SKM-1 treated with dmso at 0.1 percent for 144 hours (cell line): ENCODE data around the gene CHMP4B.

Source experiments
- DNase-seq: peaks from one replicate; lab custom pipeline; 2025; ENCODE audit not compliant: unreplicated experiment; lab: John Stamatoyannopoulos, UW

CHMP4B gene

DNA sequence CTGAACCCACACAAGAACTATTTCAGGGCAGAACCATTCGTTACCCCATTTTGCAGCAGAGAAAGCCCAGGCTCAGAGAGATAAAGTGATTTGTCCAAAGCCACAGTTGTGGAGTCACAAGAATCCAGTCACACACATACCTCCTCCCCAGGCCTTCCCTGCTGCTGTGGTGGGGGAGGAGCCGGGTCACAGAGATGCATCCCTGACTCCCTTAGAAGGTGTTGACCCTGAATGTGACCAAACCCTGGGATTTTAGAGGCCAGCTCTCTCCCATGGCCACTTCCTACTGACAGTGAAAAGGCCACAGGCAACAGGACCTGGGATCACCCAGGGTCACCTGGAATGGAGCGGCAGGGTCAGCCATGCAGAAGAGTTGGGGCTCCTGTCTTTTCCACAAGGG lies 48.6 kb downstream of the CHMP4B start:
- DNase-seq = no peak

GRCh38 chr20:33861458-33861857 lies 50.3 kb downstream of the CHMP4B start:
- no peak for DNase-seq

- no peak for DNase-seq
These were observed 51.7 kb downstream of the CHMP4B start for GRCh38 chr20:33862709-33863403.

- DNase-seq = no peak
These were observed 52.5 kb downstream of the CHMP4B start for GRCh38 chr20:33863440-33864323.

DNA sequence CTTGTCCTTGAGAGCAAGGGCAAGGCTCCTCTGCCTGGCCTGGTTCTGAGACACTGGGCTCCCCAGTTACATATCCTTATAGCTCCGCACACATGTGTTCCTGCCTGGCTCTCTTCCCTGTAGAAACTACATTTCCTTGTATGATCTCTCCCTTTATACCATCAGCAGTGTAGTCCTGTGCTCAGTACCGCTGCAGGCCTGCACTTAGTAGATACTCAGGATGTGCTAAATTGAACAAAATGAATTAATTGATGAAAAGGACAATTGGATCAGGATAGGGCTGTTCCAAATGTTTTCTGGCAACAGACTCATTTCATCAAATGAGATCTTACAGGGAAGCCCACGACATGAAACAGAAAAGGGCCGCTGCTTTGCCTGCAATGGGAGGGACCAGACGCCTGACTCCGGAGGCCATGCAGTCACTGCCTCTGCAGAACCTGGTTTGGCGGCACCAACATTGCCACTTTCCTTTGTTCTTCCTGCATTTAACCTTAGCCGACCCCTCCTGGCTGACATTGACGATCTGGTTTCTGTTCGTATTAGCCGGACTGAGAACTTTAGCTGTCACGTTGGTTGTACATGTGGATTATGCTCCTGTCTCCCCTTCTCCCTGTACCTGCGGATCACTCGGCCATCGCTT lies 53.3 kb downstream of the CHMP4B start:
- DNase-seq = no peak

DNA sequence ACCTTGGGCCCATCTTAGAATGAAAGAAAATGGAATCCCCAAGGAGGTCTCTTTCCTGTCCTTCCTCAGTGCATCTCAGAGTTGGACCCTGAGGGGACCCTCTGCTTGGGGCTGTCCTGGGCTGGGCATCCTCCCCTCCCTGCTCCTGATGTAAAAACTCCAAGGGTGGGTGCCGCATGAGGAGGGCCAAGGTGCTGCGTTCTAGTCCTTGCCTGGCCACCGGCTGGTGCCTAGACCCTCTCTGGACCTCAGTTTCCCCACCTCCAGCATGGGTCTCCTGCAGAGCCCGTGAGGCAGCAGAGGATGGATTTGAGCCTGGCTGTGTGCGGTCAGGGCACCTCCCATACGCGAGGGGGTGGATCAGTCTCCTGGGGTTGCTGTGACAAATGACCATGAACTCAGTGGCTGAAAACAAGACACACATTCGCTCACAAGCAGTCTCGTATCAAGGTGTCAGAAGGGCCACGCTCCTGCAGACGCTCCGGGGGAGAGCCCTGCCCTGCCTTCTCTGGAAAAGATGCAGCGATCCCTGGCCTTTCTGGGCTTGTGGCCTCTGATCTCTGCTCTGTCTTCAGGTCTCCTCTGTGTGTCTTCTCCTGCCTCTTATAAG lies 54.7 kb downstream of the CHMP4B start:
- DNase-seq = no peak

DNA sequence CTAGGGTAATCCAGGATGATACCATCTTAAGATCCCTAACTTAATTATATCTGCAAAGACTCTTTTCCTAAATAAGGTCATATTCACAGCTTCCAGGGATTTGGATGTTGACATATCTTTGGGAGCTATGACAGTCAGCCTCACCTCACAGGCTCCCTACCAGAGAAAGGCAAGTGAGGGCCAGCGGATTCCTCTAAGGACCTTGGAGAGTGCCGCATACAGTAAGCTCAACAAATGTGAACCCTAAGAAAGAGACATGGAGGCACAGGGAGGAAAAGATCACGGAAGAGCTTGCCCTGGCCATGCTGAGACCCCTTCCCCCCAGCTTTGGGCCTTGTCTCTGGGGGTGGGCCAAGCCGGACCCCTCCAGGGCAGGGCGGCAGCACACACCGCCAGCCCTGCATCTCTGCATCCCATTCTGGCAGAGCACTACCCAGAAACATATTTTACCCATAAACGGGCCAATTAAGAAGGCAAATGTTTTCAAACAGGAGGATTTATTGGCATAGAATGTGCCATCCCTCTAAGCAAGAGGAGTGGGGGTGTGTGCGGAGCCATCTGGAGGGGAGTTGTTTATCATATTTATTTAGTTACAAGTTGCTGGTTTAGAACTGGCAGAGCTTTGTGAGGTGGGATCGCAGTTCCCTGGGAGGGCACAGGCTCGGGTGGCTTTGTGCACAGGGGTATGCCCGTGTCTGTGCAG lies 55.4 kb downstream of the CHMP4B start:
- DNase-seq = no peak

- no peak for DNase-seq
These were observed 56.9 kb downstream of the CHMP4B start for GRCh38 chr20:33868042-33868441.

DNA sequence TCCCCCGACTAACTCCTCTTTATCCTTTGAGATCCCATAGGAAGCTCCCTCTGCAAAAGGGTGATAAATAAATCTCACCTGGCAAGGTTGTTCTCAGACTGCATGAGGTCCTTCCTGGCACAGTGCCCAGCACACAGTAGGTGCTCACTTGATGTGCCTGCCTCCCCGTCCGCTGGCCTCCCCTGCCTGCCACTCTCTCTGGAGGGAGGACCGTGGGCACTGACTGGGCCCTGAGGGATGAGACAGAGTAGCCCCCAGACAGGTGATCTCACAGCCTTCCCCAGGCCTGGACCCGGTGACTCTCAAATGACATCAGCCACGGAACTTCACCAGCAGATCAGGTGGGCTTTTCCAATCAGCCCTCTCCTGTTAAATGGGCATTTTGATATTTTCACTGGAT lies 57.4 kb downstream of the CHMP4B start:
- DNase-seq = no peak

DNA sequence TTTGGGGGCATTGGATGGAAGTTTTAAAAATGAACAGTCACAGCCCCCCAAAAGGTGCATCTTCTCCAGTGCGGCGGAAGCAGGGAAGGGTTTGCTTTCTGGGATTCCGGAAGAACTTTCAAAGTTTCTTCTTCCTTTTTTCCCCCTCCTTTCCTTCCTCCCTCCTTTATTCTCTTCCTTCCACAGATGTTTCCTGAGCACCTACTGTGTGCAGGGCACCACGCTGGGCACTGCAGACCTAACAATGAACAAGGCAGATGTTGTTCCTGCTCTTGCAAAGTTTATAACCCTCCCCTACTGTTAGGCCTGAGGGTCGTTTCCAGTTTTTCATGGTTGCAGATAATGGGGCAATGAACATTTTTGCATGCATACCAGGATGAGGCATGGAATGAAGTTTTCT lies 58.1 kb downstream of the CHMP4B start:
- no peak for DNase-seq

DNA sequence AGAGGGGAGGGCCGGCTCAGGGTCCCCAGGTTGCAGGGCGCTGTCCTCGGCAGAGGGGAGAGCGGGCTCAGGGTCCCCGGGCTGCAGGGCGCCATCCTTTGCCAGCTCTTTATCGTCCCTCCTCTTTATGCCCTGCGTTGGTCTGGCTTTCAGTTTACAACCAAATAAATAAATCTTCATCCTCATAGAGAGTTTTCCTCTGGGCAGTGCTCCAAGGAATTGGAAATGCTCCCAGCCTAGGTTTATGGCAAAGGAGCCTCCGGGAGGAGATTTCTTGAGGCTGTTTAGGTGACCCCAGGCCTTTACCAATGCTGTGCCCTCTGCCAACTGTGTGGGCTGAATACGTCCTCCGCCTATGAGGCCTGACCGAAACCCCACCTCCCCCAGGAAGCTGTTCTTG lies 60.2 kb downstream of the CHMP4B start:
- no peak for DNase-seq

DNA sequence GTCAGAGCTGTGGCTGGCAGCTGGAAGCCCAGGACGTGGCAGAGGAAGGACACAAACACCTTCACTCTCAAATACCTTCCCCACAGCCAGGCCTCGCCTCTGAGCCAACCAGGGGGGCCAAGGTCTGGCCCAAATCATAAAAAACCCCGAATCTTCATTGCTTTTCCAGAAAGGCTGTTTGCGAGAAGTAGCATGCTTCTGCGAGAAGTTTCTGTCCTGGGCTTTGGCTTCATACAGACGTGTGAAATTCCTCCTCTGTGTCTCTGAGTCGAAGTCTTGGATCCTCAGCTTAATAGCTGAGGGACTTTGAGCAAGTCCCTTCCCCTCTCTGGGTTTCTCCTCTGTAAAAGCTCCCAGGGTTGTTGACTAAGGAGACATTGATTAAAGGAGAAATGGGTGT lies 63.0 kb downstream of the CHMP4B start:
- DNase-seq = no peak

DNA sequence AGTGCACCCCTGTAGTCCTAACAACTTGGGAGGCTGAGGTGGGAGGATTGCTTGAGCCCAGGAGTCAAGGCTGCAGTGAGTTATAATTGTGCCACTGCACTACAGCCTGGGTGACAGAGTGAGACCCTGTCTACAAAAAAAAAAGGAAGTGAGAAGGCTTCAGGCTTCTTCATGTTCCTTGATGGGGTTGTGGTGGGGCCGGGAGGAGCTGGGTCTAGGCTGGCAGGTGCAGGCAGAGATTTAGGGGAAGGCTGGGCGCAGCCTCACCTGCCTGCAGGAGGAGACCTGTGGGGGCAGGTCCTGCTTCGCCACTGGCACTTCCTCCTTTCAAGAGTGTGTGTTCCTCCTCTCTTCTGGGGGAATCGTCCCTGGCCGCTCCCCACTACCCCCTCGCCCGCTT lies 63.9 kb downstream of the CHMP4B start:
- DNase-seq = peak; percentile 7

- DNase-seq = no peak
These were observed 64.4 kb downstream of the CHMP4B start for GRCh38 chr20:33875534-33876026.

GRCh38 chr20:33878583-33878982 lies 67.4 kb downstream of the CHMP4B start:
- DNase-seq = no peak

DNA sequence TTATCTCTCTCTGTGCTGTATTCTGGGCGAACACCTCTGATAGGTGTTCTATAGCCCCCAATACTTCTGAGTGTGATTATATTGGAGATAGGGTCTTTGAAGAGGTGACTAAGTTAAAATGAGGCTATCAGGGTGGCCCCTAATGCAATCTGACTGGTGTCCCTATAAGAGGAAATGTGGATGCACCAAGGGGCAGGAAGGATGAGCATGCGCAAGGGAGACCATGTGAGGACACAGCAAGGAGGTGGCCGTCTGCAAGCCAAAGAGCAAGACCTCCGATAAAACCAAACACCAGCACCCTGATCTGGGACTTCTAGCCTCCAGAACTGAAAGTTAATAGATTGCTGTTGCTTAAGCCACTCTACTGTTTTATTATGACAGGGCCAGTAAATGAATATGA lies 69.2 kb downstream of the CHMP4B start:
- no peak for DNase-seq

GRCh38 chr20:33881989-33882388 lies 70.8 kb downstream of the CHMP4B start:
- DNase-seq = no peak

- no peak for DNase-seq
These were observed 71.3 kb downstream of the CHMP4B start for GRCh38 chr20:33882481-33882880.

DNA sequence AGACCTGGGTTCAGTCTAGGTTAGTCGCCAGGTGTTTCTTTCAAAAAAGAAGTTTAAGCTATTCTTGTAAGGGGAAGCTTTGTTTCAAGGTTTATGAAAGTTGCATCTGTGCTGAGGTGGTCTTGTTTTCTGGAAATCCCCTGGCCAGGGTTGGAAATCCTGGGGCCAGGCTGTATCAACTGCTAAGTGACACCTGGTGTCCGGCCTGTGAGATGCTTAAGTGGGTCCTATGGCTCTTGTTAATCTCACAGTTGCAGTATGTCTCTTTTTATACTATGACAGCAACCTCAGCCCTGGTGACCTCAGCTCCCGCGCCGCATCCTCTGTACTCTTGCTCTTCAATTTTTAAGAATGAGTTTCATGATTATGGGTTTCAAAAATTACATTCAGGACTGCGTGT lies 72.0 kb downstream of the CHMP4B start:
- no peak for DNase-seq

- DNase-seq = no peak
These were observed 73.5 kb downstream of the CHMP4B start for GRCh38 chr20:33884633-33885032.

DNA sequence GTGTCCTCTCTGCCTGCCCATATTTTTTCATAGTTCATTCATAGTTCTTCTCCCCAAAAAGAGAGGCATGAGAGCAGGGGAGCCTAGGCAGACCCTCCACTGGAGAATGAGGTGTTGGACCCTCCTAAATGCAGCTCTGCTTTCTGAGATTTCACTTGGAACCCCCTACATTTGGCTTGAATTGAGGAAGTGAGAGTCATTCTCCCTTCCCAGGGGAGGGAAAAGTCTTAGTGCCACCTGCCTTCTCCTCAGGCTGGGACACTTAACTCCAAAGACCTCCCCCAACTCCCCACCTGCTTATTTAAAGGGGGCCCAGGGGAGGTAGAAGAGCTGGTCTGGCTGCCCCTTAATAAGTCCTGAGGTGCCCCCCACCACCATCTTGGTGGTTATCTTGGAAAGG lies 78.2 kb downstream of the CHMP4B start:
- no peak for DNase-seq
